CD4-positive, alpha-beta T cell treated with Interleukin-4 for 4 hours (primary cell): ENCODE results near the gene CACNA2D4.

Source experiments
- DNase-seq: peaks from one replicate; pipeline ENCODE4 v3.0.0-alpha.2; 2020

CACNA2D4 gene

GRCh38 chr12:1811281-1811947 is 107.0 kb downstream of the CACNA2D4 start:
- DNase-seq = peak; percentile 40

- DNase-seq = no peak
These were observed 107.5 kb downstream of the CACNA2D4 start for GRCh38 chr12:1810931-1811280.

GRCh38 chr12:1810201-1810930 is 108.1 kb downstream of the CACNA2D4 start:
- DNase-seq = no peak

- no peak for DNase-seq
These were observed 108.8 kb downstream of the CACNA2D4 start for GRCh38 chr12:1809591-1810190.

- DNase-seq = no peak
These were observed 109.5 kb downstream of the CACNA2D4 start for GRCh38 chr12:1808798-1809480.

GRCh38 chr12:1808036-1808797 is 110.2 kb downstream of the CACNA2D4 start:
- DNase-seq = no peak

GRCh38 chr12:1807087-1807860 is 111.2 kb downstream of the CACNA2D4 start:
- no peak for DNase-seq

- no peak for DNase-seq
These were observed 112.0 kb downstream of the CACNA2D4 start for GRCh38 chr12:1806301-1807086.

- no peak for DNase-seq
These were observed 112.9 kb downstream of the CACNA2D4 start for GRCh38 chr12:1805441-1806081.

- peak; percentile 88 for DNase-seq
These were observed 113.7 kb downstream of the CACNA2D4 start for GRCh38 chr12:1804545-1805332.

- DNase-seq = no peak
These were observed 114.7 kb downstream of the CACNA2D4 start for GRCh38 chr12:1803736-1804135.

- no peak for DNase-seq
These were observed 117.0 kb downstream of the CACNA2D4 start for GRCh38 chr12:1801303-1801975.

GRCh38 chr12:1800401-1801302 is 117.8 kb downstream of the CACNA2D4 start:
- no peak for DNase-seq

- no peak for DNase-seq
These were observed 118.5 kb downstream of the CACNA2D4 start for GRCh38 chr12:1799882-1800400.

GRCh38 chr12:1799051-1799881 is 119.2 kb downstream of the CACNA2D4 start:
- DNase-seq = no peak

GRCh38 chr12:1798641-1799020 is 119.8 kb downstream of the CACNA2D4 start:
- DNase-seq = no peak
